Fibroblast of skin of back (primary cell): Measurements from ENCODE around the gene MTMR11. TPM values are rescaled to one million over a fixed set of nuclear protein-coding genes. Genes with fewer than 3 reads are reported as not detected.
A peak's percentile ranks its signal among the peaks of the same experiment; 100 is the strongest.
"Not testable (repeated sequence)": the region's sequence is repeated elsewhere in the genome, so short reads cannot be mapped to it uniquely, and the experiment has no call there.

ENCODE experiments used
- DNase-seq: peaks from one replicate; pipeline ENCODE4 v3.0.0-alpha.2; 2013
- polyA plus RNA-seq, 2 experiments: library from polyadenylated mRNA; unstranded; fragments of 120-200 nt; gene quantifications; one replicate each; pipeline ENCODE4 v1.2.1, GENCODE V29; 2013; ENCODE audit not compliant: insufficient read length in 2 of 2

MTMR11 gene, protein sequence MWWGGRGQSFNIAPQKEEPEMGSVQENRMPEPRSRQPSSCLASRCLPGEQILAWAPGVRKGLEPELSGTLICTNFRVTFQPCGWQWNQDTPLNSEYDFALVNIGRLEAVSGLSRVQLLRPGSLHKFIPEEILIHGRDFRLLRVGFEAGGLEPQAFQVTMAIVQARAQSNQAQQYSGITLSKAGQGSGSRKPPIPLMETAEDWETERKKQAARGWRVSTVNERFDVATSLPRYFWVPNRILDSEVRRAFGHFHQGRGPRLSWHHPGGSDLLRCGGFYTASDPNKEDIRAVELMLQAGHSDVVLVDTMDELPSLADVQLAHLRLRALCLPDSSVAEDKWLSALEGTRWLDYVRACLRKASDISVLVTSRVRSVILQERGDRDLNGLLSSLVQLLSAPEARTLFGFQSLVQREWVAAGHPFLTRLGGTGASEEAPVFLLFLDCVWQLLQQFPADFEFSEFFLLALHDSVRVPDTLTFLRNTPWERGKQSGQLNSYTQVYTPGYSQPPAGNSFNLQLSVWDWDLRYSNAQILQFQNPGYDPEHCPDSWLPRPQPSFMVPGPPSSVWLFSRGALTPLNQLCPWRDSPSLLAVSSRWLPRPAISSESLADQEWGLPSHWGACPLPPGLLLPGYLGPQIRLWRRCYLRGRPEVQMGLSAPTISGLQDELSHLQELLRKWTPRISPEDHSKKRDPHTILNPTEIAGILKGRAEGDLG
- 14.2 TPM for polyA plus RNA-seq (2013, experiment 1 of 2; ENCODE audit: insufficient read length)
- 12.4 TPM for polyA plus RNA-seq (2013, experiment 2 of 2; ENCODE audit: insufficient read length)

DNA sequence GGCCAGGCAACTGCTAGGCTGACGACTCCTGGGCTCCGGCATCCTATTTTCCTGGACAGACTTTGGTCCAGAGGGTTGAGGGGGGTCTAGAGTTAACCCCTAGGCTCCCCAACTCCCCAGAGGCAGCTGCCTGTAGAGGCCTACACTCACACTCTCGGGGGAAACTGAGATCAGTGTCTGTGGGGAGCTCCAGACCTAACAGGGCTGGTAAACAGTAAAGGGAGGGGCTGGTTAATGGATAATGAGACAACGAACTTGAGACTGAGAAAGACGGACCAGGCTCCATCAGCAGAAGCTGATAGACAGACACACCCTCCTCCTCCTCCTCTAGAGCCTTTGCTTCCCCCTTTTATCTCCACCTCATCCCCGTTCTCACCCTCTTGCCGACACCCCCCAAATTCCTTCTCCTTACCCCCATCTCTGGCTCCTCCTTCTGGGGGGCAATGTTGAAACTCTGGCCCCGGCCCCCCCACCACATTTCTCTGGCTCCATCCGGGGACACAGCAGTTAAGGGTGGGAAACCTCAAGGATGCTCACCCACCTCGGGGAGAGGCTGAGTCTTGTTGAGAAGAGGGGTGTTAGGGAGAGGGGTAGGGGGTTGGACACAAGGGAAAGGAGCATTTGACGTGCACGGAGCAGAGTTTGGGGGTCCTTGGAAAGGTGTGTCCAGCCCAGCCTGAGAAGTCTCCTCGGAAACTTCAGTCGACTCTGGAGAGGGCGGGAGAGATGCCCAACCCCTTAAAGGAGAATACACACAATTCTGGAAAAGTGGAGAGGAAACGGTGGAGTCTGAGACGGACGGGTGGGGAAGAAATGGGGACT lies at the start of gene MTMR11:
MTMR11 (minus strand) TSS at position 710 of the 822 bp plus-strand sequence; CDS start at position 478, 232 bp downstream.
- peak; percentile 52 for DNase-seq

DNA sequence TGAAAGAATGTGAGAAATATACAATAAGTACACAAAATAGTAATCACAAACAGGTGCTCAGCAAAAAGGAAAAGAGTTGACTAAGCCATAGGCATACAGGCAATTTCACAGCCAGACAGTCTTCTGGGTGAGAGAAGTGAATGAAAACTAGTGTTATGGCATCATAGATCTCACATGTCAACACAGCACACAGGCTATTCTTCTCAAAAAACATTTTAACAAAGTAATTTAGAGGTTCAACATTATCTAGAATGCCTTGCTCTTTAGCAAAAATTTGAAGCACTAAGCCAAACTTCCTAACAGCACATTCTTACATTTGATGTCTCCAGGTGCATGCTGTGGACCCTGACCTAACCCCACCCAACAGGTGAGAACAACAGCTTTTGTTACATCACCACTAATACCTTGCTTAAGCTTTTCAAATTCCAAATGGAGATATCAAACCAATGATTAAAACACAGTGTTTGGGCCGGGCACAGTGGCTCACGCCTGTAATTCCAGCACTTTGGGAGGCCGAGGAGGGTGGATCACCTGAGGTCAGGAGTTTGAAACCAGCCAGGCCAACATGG lies 43.4 kb upstream of the MTMR11 start:
- no peak for DNase-seq

DNA sequence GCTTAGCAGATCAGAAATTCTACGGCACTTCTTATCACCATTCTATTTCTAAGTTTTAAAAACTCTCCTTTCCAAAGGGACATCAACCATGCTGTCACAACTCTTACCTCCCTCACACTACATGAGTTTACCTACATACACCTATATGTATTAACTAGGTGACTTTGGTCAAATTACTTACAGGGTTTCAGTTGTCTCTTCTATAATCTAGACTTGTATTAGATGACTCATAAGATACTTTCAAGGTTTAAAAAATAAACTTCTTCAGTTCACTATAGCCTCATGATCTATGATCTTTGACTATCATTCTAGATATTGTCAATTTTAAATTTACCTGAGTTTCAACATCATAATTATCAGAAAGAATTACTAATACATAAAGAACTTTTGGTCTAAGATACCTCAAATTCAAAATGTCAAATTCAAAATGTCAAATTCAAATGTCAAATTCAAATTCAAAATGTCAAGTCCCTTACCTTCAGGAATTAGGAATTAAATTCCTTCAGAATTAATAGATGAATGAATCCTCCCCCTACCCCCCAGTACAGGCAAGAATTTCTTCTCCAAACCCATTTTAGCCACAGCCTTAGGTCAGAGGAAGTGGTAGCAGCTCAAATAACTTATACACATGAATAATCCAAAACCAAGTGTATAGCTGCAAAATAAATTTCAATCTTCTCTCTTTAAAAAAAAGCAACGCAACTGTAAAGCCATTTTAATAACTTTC lies 42.7 kb upstream of the MTMR11 start:
- DNase-seq = peak; percentile 25

DNA sequence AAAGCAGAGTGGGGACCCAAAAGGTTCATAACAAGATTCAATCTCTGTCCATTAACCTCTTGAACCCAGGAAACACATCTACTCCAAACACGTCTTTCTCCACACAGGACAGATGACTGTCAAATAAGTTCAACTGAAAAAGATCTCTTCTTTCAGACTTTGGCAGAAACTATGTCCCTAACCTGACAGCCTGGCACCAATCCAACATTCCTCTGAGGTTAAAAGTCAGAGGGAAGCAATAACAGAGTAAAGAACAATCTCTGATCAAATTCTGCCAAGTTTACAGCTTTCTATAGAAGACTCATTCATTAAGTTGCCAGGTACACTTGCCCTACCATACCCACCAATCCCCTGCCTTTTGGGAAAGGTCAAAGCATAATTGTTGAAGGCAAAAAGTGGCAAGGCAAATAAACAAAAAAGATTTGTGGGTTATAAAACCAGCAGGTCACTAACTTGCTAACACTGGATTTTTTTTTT lies 41.9 kb upstream of the MTMR11 start:
- DNase-seq = no peak

DNA sequence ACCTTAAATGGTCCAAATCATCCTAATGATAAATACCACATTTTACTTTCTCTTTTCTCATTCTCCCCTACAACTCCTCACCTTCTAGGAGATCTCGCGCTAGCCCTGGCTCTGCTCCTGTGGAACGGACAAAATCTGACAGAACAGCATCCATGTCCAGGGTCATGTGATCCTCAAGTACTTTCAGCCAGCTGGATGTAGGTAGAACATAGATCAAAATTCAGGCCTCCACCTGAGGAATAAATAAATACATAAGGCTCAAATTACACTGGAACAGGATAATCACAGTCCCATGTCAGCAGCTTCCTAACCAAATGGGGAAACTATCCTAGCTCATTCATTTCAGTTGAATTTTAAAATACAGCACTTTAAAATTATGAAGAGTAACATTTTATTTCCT lies 40.7 kb upstream of the MTMR11 start:
- DNase-seq = no peak

DNA sequence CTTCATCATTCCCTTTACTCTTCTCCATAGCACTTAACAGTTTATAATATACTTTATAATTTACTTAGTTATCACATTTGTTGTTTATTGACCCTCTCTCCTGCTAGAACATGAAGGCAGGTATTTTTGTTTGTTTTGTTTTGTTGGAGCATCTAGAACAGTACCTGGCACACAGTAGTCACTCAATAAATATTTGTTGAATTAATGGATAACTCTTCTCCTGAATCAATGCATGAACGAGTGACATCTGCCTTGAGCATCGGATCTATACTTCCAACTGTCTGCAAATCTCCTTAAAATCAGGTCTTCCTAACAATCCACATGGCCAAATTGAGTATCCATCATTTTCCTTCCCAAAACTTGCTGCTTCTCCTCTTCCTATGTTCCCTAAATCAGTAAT lies 35.9 kb upstream of the MTMR11 start:
- no peak for DNase-seq

DNA sequence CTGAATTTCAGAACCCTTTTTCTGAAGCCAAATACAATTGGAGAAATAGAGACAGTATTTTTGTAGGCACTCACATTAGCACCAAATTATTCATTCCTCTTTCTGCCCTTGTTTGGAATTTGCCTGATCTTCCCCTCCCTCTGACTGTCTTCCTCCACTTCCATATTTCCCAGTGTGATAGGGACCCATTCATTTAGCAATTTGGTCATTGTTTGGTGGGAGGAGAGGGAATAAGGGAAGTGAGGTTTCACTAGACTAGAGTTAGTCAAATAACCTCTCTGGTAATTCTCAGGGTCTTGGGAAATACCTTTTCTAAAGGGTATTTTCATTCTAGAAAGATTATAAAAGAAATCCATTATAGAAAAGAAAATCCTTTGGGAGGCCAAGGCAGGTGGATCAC lies 31.0 kb upstream of the MTMR11 start:
- no peak for DNase-seq

DNA sequence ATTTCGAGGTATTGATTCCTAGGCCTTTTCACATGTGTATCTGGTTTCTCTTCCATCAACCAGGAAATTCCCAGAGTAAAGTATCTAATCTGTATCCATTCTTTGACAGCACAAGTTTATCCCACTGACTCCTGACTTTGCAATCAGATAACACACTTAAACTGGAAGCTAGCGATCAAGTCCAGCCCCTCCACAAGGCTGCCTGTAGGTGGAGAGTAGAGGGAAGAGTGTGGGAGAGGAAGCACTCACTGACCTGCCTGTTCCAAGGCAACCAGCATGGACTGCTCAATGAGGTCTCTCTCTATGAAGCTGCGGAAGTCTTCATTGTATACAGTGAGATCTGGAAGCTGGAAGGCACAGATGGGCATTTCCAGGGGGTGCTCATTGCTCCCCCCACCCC lies 30.4 kb upstream of the MTMR11 start:
- DNase-seq = no peak

DNA sequence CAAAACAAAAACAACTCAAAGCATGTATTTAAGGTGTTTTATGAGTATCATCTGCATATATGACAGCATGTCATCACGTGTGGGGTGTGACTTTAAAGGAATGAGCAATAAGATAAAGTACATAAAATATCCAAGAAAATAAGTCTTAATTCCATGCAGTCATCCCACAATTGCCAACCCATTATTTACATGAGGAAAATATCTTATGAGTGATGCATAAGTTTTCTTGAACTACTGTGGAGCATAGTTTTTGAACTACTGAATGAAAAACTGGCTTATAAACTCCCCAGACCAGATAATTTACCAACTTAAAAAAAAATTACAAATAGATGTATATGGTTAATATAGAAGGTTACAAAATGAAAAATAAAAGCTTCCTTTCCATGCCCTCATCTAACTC lies 29.7 kb upstream of the MTMR11 start:
- DNase-seq = no peak

DNA sequence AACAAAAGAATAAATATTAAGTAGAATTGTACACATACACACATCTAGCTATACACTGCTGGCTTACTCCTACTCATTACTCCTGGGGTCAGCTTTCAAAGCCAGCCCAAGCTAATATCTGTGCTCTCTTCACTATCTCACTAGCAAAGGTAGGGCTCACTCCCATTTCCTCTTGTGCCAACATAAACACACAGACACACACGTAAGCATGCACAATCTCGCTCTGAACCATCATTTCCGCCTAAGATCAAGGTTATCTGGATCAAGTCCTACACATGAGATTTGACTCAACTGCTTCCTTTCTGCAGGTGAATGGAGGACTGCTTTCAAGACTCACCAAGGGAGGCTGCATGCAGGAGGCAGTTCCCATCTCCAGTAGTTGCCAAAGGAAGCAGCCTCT lies 28.8 kb upstream of the MTMR11 start:
- DNase-seq = no peak

DNA sequence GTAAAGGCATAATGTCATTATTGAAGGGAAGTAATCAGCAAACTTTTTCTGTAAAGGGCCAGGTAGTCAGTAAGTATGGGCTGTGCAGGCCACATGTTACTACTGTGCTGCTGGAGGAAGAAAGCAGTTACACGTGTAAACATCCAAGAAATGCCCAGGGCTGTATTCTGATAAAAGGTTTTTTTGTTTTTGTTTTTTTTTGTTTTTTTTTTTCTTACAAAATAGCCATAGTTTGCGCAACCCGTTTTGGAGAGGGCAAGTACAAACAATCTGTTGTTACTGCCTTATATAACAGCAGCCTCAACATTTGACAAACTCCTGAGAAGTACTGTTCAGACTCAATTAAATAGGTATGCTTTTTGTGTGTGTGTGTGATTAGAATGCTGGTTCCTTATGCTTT lies 26.7 kb upstream of the MTMR11 start:
- no peak for DNase-seq

DNA sequence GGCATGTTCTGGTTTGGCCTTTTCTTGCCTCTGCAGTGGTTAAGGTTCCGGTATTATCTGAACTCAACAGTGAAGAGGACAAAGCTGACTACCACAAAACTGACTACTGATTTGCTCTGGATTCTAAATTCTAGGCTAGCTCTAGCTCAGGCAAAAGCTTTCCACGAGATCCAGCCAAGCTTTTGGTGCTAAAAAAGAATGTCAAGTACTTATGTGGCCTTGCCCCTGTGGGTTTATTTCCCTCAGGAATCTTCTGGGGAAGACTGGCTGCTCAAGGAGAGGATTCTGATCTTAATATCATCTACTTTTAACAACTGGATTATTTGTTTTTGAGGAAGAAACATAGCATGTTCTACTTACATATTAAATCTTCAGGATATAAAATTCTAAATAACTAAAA lies 26.1 kb upstream of the MTMR11 start:
- no peak for DNase-seq

DNA sequence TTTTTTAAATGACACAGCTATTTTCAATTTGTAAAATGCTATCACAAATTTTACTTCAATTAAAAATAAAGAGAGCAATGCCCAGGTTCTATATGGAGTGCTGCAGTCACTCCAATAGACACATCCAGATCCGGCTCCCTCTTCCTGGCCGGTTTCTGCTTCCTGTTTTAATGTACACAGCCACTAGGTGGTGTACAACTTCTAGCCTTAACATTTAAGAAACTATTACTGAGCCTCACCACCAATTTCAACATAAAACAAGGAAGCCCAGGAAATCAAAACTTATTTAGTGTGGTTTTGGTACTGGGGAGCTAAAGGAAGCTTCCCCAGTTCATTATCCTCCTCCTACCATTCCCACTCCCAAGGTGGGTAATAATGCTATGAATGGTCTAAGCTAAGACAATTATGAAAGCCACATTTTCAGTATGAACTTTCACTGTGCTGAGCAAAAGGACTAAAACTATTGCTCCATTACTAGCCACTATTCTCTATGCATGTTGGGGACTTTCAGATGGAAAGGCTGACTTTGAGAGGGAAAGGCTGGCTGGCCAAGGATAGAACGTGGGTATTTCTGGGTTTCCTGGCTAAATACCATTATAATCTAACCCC lies 25.5 kb upstream of the MTMR11 start:
- DNase-seq = peak; percentile 74

DNA sequence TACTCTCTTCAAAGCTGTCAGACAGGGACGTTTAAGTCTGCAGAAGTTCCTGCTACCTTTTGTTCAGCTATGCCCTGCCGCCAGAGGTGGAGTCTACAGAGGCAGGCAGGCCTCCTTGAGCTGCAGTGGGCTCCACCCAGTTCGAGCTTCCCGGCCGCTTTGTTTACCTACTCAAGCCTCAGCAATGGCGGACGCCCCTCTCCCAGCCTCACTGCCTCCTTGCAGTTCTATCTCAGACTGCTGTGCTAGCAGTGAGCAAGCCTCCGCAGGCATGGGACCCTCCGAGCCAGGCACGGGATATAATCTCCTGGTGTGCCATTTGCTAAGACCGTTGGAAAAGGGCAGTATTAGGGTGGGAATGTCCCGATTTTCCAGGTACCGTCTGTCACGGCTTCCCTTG lies 20.9 kb upstream of the MTMR11 start:
- DNase-seq = not testable (repeated sequence)

DNA sequence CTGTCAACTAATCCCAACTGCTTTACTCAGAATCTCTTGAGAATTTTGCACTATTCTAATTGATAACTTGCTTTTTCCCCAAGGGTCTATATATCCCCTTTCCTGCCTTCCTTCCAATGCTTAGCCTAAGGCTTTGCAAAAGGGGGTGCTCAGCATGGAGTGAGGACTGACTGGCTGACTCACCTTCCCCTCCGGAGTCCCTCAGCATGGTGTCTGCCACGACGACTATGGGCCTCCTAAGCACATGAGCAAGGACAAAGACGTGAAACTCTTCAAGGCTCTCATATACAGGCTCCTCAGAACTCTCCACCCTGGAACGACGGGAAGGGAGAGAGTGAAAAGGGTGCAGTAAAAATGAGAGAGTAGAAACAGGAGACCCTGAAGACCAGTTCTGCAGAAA lies 13.2 kb upstream of the MTMR11 start:
- no peak for DNase-seq

DNA sequence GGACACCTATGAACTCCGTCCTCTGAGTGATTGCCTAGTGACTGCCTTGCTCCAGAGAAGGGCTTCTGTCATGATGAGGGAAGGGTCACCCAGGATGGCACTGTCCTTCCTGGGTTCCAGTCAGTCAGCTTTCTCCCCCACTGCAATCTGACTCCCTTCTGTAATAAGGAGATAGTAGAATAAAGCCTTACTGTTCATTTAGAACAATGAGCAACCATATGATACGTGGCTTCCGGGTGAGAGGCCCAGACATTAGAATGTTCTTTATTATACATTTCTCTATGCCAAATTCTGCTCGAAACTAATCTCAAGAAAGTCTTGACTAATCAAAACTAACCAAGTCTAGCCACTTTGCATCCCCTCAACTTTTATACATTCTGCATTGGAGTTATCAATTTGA lies 8.5 kb upstream of the MTMR11 start:
- DNase-seq = no peak

DNA sequence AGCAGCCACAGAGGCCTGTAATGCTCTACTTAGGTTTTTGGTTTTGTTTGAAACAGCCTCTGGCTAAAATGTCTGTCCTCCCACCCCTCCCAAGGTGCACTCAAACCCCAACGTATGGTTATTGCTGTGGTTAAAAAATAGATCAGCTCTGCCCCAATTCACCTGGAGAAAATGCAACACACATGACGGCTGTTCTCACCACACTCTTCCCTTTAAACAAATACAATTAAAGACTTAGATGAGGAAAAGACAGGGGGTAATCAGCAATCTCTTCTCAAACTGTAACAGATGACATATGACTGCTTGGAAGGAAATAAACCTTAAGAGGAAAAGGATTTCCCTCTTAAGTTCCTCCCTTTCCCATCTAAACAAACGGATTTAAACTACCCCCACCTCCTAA lies 6.2 kb upstream of the MTMR11 start:
- DNase-seq = no peak

DNA sequence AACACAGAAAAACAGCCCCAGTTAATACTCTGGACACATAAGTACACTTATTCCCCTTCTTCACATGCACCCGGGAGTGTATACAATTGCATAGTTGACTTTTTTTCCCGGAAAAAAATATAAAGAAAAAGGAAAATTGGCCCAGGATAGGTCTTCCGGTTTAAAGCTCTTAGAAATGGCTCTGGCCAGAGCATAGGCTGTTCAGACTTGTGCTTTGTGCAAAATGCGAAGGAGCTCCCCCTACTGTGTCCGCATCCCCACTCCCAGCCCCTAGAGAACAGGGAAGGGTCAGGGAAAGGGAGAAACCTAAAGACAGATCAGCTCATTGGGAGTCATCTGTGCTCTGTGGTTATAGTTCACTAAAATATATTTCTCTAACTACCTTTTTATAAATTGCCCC lies 5.5 kb upstream of the MTMR11 start:
- DNase-seq = peak; percentile 27

DNA sequence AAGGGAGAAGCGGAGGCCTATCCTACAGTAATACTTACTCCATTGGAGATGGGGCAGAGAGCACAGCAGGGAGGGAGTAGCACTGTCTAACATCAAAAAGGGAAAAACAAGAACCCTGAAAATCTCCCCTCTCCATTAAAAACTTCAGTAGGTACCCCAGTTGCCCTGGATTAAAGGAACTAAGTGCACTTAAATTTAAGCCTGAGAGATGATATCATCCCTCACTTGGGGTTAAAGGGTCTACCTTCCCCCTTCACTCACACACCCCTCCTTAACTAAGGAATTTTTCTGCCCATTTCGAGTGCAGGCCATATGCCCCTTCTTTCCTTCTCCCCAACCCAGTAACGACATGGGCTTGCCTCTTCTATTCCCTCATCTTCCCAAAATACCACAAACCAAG lies 3.7 kb upstream of the MTMR11 start:
- no peak for DNase-seq

DNA sequence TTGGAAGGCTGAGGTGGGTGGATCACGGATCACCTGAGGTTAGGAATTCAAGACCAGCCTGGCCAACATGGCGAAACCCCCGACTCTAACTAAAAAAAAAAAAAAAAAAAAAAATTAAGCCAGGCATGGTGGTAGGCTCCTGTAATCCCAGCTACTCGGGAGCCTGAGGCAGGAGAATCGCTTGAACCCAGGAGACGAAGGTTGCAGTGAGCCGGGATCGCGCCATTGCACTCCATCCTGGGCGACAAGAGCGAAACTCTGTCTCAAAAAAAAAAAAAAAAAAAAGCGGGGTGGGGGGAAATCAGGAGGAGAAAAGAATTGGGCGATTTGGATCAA lies 2.0 kb upstream of the MTMR11 start:
- DNase-seq = not testable (repeated sequence)

DNA sequence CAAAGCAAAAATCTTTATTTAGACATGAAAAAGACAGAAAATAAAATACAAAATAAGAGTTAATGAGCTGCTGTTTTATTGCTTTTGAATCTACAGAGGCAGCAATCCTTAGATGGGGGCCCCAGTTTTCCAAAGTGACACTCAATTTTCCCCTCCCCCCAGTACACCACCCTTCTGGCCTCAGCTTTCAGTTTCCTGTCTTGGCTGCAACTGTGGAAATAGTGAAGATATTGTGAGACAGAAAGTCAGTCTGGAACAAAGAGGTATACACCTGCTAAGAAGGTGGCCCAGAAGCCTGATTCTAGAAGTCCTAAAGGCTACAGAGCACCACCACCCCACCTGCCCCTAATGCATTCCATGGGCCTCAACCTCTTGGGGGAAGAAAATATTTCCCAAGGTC lies 1.1 kb upstream of the MTMR11 start:
- no peak for DNase-seq
